22Rv1 (cell line): Measurements from ENCODE around the gene TWIST1.

Experiments used
- H3K27ac ChIP-seq: fragments of 450-650 bp; 2 replicates; pipeline ENCODE4 v1.5.1; 2017
- CTCF ChIP-seq: fragments of 450-650 bp; IDR thresholded peaks from 2 replicates; pipeline ENCODE4 v1.5.1; 2017; ENCODE audit warnings: mild to moderate bottlenecking
- ZFX ChIP-seq: fragments of 450-650 bp; IDR thresholded peaks from 2 replicates; pipeline ENCODE4 v1.6.1; 2017; ENCODE audit warnings: antibody characterized with exemption, borderline replicate concordance

Gene TWIST1

GRCh38 chr7:19066170-19066569 is 51.3 kb downstream of the TWIST1 start:
- no peak overlapping the region for H3K27ac ChIP-seq
- TF ChIP-seq CTCF (no peak), ZFX (no peak)
